ENCODE results near the gene KLRD1. TPM values are rescaled to one million over a fixed set of nuclear protein-coding genes. Genes with fewer than 3 reads are reported as not detected.
A peak's percentile ranks its signal among the peaks of the same experiment; 100 is the strongest.
"Not testable (repeated sequence)": the region's sequence is repeated elsewhere in the genome, so short reads cannot be mapped to it uniquely, and the experiment has no call there.

KLRD1 gene
- total RNA-seq, 8 experiments from 2014 or later, result 0.04 to 0.54 (median 0.18) TPM

DNA sequence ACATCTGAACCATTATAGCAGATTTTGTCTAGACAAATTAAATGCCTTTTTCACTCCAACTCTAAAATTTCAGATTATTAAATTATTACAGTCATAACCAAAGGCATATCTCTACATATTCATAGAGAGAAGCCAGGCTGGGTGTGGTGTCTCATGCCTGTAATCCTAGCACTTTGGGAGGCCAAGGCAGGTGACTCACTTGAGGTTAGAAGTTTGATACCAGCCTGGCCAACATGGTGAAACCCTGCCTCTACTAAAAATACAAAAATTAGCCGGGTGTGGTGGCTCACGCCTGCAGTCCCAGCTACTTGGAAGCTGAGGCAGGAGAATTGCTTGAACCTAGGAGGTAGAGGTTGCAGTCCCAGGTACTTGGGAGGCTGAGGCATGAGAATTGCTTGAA is 71.1 kb downstream of the KLRD1 start:
- H3K4me1 ChIP-seq (replicated peaks in 1 of 2); in situ Hi-C loops (cut with MboI; ENCODE audit: low pct_unique_long_range_greater_than_20kb in 2 of 9, low sequenced_read_pairs in 9 of 9, unreplicated experiment in 9 of 9); H3K27ac ChIP-seq; H3K4me3 ChIP-seq: not testable (repeated sequence)
- WGBS, 10 experiments, result 33 to 100% (median 35%) methylated on average over 1 to 2 of the region's 2 CpGs; no CpG with 5 or more reads in 5 of the 10 experiments
- ATAC-seq (replicated peaks in 6 of 8), result peak in 2 of 8 experiments; percentile 39 to 67

Other genes with a start within 250 kb of the KLRD1 start
- 10 to 100 TPM in 1 of 8 experiments, 1 to 10 TPM in 2, under 1 TPM in 4, not detected in 1; 0.18 to 24.9 (median 0.66) TPM for gene CLEC1A, start 208.9 kb upstream of the KLRD1 start, total RNA-seq
- 1 to 10 TPM in 1 of 8 experiments, under 1 TPM in 4, not detected in 3; 0.14 to 1.3 (median 0.63) TPM for gene CLEC7A, start 177.7 kb upstream of the KLRD1 start, total RNA-seq
- 1 to 10 TPM in 1 of 8 experiments, under 1 TPM in 1, not detected in 6; 0.47 to 1.4 TPM for gene OLR1, start 135.7 kb upstream of the KLRD1 start, total RNA-seq
- gene TMEM52B, start 128.8 kb upstream of the KLRD1 start, total RNA-seq, result under 1 TPM in 3 of 8 experiments, not detected in 5; 0.14 to 0.32 (median 0.28) TPM
- 100 to 1,000 TPM in 5 of 8 experiments, 10 to 100 TPM in 3; 82.0 to 245 (median 106) TPM for gene GABARAPL1, start 95.0 kb upstream of the KLRD1 start, total RNA-seq
- gene KLRK1, start 82.2 kb downstream of the KLRD1 start, total RNA-seq, result 1 to 10 TPM in 2 of 8 experiments, under 1 TPM in 6; 0.13 to 1.9 (median 0.53) TPM
- under 1 TPM in 1 of 8 experiments, not detected in 7; 0.71 TPM for gene KLRC4, start 101.9 kb downstream of the KLRD1 start, total RNA-seq
- 1 to 10 TPM in 1 of 8 experiments, not detected in 7; 2.3 TPM for gene KLRC3, start 112.7 kb downstream of the KLRD1 start, total RNA-seq
- gene KLRC2, start 128.1 kb downstream of the KLRD1 start, total RNA-seq, result 1 to 10 TPM in 1 of 8 experiments, not detected in 7; 5.6 TPM
- gene KLRC1, start 145.5 kb downstream of the KLRD1 start, total RNA-seq, result under 1 TPM in 1 of 8 experiments, not detected in 7; 0.24 TPM
- gene EIF2S3B, start 198.0 kb downstream of the KLRD1 start, total RNA-seq, result 1 to 10 TPM; 1.1 to 8.5 (median 1.7) TPM